ENCODE measurements around the gene NCKAP5.

Gene NCKAP5

GRCh38 chr2:133568172-133568571 lies at the start of gene NCKAP5:
NCKAP5 (minus strand) TSS chr2:133568463; CDS start chr2:133517526, 50,937 bp downstream.
- no peak for DNase-seq

- DNase-seq: no peak
Measured at GRCh38 chr2:133609664-133610063, 41.4 kb upstream of the NCKAP5 start.

GRCh38 chr2:133608291-133608690 lies 40.0 kb upstream of the NCKAP5 start:
- no peak for DNase-seq

GRCh38 chr2:133607679-133608078 lies 39.4 kb upstream of the NCKAP5 start:
- no peak for DNase-seq

GRCh38 chr2:133606616-133607015 lies 38.4 kb upstream of the NCKAP5 start:
- no peak for DNase-seq

GRCh38 chr2:133605766-133606137 lies 37.5 kb upstream of the NCKAP5 start:
- DNase-seq: no peak

GRCh38 chr2:133605011-133605765 lies 36.9 kb upstream of the NCKAP5 start:
- DNase-seq: no peak

GRCh38 chr2:133603109-133603508 lies 34.8 kb upstream of the NCKAP5 start:
- DNase-seq: no peak

GRCh38 chr2:133602538-133602937 lies 34.3 kb upstream of the NCKAP5 start:
- no peak for DNase-seq

- no peak for DNase-seq
Measured at GRCh38 chr2:133600266-133600928, 32.1 kb upstream of the NCKAP5 start.

GRCh38 chr2:133599811-133600210 lies 31.5 kb upstream of the NCKAP5 start:
- no peak for DNase-seq

GRCh38 chr2:133599211-133599803 lies 31.0 kb upstream of the NCKAP5 start:
- DNase-seq: no peak

- DNase-seq: no peak
Measured at GRCh38 chr2:133598769-133599168, 30.5 kb upstream of the NCKAP5 start.

- no peak for DNase-seq
Measured at GRCh38 chr2:133596701-133597393, 28.6 kb upstream of the NCKAP5 start.

- DNase-seq: no peak
Measured at GRCh38 chr2:133591164-133591563, 22.9 kb upstream of the NCKAP5 start.

- no peak for DNase-seq
Measured at GRCh38 chr2:133589456-133589855, 21.2 kb upstream of the NCKAP5 start.

GRCh38 chr2:133588144-133588543 lies 19.9 kb upstream of the NCKAP5 start:
- no peak for DNase-seq

- DNase-seq: no peak
Measured at GRCh38 chr2:133586978-133587377, 18.7 kb upstream of the NCKAP5 start.

GRCh38 chr2:133581010-133581760 lies 12.9 kb upstream of the NCKAP5 start:
- no peak for DNase-seq

- DNase-seq: no peak
Measured at GRCh38 chr2:133579274-133579673, 11.0 kb upstream of the NCKAP5 start.

GRCh38 chr2:133576714-133577113 lies 8.5 kb upstream of the NCKAP5 start:
- DNase-seq: no peak

- DNase-seq: no peak
Measured at GRCh38 chr2:133574620-133575019, 6.4 kb upstream of the NCKAP5 start.

GRCh38 chr2:133574186-133574585 lies 5.9 kb upstream of the NCKAP5 start:
- DNase-seq: no peak
